GM20000 (cell line): Measurements from ENCODE around the gene GLI3.

Experiments used
- DNase-seq: peaks from one replicate; pipeline ENCODE4 v3.0.0; 2012; ENCODE audit warnings: low spot score
- CTCF ChIP-seq: IDR thresholded peaks from 2 replicates; pipeline ENCODE4 v1.5.1; 2012; ENCODE audit warnings: mild to moderate bottlenecking, control low read depth; ENCODE audit errors: extremely low read depth, missing control alignments

The GLI3 gene

GRCh38 chr7:42155584-42156290, 81.3 kb downstream of the GLI3 start:
- no peak for DNase-seq
- no peak for TF ChIP-seq CTCF

- no peak for TF ChIP-seq CTCF
- DNase-seq, result no peak
Measured at GRCh38 chr7:42154173-42154572, 82.8 kb downstream of the GLI3 start.

GRCh38 chr7:42152329-42153205, 84.4 kb downstream of the GLI3 start:
- DNase-seq, result no peak
- no peak for TF ChIP-seq CTCF

GRCh38 chr7:42151309-42151708, 85.7 kb downstream of the GLI3 start:
- TF ChIP-seq CTCF, result no peak
- no peak for DNase-seq

GRCh38 chr7:42145539-42145938, 91.5 kb downstream of the GLI3 start:
- DNase-seq, result no peak
- TF ChIP-seq CTCF, result no peak

GRCh38 chr7:42144604-42145003, 92.4 kb downstream of the GLI3 start:
- no peak for TF ChIP-seq CTCF
- no peak for DNase-seq

GRCh38 chr7:42143711-42144600, 93.1 kb downstream of the GLI3 start:
- no peak for TF ChIP-seq CTCF
- DNase-seq, result no peak
